ENCODE results near the gene GRID2. TPM values are rescaled to one million over a fixed set of nuclear protein-coding genes. Genes with fewer than 3 reads are reported as not detected.

GRID2 gene
- total and polyA plus RNA-seq, 9 of the 15 experiments (the other 6 are each of a cell fraction or from before 2014, with no cell fraction given): 0.04 TPM; not detected in 7

GRCh38 chr4:93478805-93479204 lies 1175.0 kb downstream of the GRID2 start:
- no peak for DNase-seq (ENCODE audit: extremely low read depth in 1 of 4, low spot score in 3 of 4)
- Histone ChIP-seq H3K9me3 (replicated peaks; ENCODE audit: control insufficient read depth, insufficient read depth, low read depth, low read length) (no peaks in the 10 kb centered on the region; the same call in 1 of the 2 replicates), H3K9me1 (ENCODE audit: control insufficient read depth, insufficient read depth, low read length) (no peaks in the 10 kb centered on the region), H3K27ac (ENCODE audit: extremely low read depth, low read depth, low read length) (no peak overlapping the region), H3K9ac (ENCODE audit: insufficient read depth in 1 of 2, low read depth in 2 of 2, low read length in 2 of 2) (no peak overlapping the region), H3K36me3 (ENCODE audit: control insufficient read depth, insufficient read depth, low read length) (no peaks in the 10 kb centered on the region), H3K4me1 (replicated peaks in 1 of 2; ENCODE audit: control insufficient read depth in 2 of 2, insufficient read depth in 2 of 2, low read length in 2 of 2) (no peaks in the 10 kb centered on the region), H3K4me2 (ENCODE audit: insufficient read depth, low read length) (no peak overlapping the region), H3K79me2 (ENCODE audit: control insufficient read depth, insufficient read depth, low read length) (no peaks in the 10 kb centered on the region), H4K20me1 (replicated peaks; ENCODE audit: control insufficient read depth, insufficient read depth, low read length) (no peaks in the 10 kb centered on the region), H3K4me3 (no peak overlapping the region), H2AFZ (ENCODE audit: low read depth, low read length) (no peak overlapping the region), H3K27me3 (ENCODE audit: control insufficient read depth in 2 of 2, insufficient read depth in 2 of 2, low read length in 2 of 2) (no peaks in the 10 kb centered on the region)
- no peak for FAIRE-seq
- POLR2A ChIA-PET: no interaction called here
- no peak for TF ChIP-seq ZNF76 (CRISPR knock-in tag; IDR thresholded peaks at IDR 0.05; ENCODE audit: borderline replicate concordance)
- TF ChIP-seq HNRNPL (IDR thresholded peaks at IDR 0.05; ENCODE audit: low read depth, low read length): no peak
- TF ChIP-seq ESRRB (CRISPR knock-in tag; IDR thresholded peaks at IDR 0.05; ENCODE audit: borderline replicate concordance): no peak
- no peak for TF ChIP-seq TRIM24 (IDR thresholded peaks at IDR 0.05)
- TF ChIP-seq ZSCAN29 (IDR thresholded peaks at IDR 0.05): no peak
- TF ChIP-seq PBX2 (CRISPR knock-in tag; IDR thresholded peaks at IDR 0.05; ENCODE audit: low read depth): no peak
- no peak for TF ChIP-seq PBX2 (tag; conservative IDR thresholded peaks at IDR 0.05; ENCODE audit: low read depth)
- TF ChIP-seq TAF15 (IDR thresholded peaks at IDR 0.05; ENCODE audit: low read depth, low read length): no peak
- TF ChIP-seq POLR2A (conservative IDR thresholded peaks at IDR 0.05): no peak
- no peak for TF ChIP-seq POLR2AphosphoS5 (IDR thresholded peaks at IDR 0.05; ENCODE audit: control insufficient read depth, insufficient read depth, low read depth, low read length)
- no peak for TF ChIP-seq NELFE (IDR thresholded peaks at IDR 0.05; ENCODE audit: insufficient read depth, insufficient read length)
- WGBS (ENCODE audit: insufficient coverage, low coverage, missing lambda C conversion rate): 0% methylated on average over 1 of the region's 1 CpG
- no peak for ATAC-seq
- in situ Hi-C loops (cut with MboI) (no loop called here), intact Hi-C loops (cut with micrococcal nuclease) (no loop called here)
- CTCF ChIA-PET (ENCODE audit: low intra/inter-chr PET ratio): no interaction called here
- no TSS peak for BruUV-seq (replicated peaks)
